Colon (tissue), 2 donors: ENCODE results near the gene PTPRE.

Experiments used
- FAIRE-seq: peaks from 2 replicates; lab custom pipeline; 2012; peaks lifted over from hg19 to GRCh38; lab: Jason Lieb, UNC
- donor health status: control.
- donor health status: control.

PTPRE gene

DNA sequence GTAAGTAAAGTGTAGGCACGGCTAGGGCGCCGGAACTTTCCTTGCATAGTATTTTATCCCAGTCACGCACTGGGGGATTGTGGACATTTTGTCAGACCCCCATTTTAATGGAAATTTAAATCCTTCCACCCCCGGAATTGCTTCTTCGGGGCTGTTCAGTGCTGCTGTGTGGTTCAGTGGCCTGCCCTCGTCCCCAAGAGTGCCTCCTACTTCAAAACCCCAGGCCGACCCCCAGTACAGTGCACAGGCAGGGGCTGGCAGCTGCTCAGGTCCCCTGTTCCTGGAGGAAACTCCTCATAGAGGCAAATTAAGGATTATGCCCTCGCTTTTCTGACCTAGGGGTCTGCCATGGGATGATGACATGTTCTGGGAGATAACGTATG lies 94.5 kb downstream of the PTPRE start:
- no peak for FAIRE-seq

DNA sequence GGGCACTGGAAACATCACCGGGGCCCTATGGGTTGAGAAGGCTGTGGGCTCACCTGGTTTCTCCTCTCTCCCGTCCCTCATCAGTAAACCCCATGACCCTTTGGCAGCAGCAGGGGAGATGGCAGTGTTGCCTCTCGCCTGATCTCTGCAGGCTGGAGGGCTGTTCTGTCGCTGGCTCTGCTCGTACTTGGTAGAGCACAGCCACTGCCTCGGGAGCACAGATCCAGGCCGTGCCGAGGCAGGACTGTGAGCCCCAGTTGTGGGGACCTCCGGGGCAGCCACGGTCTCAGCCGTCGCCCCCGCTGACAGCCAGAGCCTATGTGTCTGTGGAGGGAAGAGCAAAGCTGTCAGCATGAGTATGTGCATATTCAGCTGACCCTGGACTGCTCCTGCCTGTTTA lies 94.9 kb downstream of the PTPRE start:
- no peak for FAIRE-seq

DNA sequence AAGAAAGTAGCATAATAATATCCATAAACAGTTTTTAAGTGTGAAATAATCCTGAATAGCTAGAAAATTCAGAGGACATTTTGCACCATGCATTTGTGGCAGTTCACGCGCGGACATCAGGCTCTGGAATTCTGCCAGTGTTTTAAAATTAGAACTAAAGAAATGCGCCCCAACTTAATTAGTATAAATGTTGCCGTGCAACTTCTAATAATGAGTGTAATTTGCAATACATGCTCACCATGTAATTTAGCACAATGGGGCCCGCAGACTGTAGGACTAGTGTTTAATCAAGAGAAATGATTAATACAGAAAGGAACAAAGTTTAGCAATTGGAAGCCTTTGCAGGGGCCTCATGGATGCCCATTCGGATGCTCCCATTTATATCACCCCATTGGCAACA lies 96.6 kb downstream of the PTPRE start:
- FAIRE-seq: no peak

DNA sequence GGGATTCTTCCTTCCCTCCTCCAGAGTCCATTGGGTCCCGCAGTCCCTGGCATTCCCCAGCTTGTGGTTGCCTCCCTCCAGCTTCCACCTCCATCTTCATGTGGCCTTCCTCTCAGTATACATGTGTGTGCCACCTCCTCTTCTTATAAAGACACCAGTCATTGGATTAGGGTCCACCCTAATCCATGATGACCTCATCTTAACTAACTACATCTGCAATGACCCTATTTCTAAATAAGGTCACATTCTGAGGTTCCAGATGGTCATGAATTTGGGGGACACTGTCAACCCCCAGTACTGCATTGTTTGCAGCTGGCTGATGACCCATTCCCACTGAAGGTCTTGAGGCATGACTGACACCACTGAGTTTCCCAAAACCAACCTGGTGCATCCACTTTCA lies 99.0 kb downstream of the PTPRE start:
- no peak for FAIRE-seq

DNA sequence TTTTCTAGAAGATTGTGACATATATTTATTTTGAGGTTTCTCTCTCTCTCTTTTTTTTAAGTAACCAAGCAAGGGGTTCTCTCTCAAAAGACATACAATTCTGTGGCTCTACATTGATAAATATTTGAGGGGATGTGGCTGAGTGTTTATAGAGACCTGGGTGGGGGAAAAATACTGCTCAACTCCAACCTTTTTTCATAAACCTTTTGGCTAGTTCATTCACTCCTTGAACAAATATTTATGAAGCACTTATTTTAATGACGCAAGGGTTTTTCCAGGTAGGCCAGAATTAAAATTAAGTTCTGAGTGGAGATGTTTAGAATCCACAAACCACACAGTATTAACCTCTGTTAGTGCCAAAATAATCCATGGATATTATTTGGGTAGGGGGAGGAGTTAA lies 100.2 kb downstream of the PTPRE start:
- FAIRE-seq: no peak

DNA sequence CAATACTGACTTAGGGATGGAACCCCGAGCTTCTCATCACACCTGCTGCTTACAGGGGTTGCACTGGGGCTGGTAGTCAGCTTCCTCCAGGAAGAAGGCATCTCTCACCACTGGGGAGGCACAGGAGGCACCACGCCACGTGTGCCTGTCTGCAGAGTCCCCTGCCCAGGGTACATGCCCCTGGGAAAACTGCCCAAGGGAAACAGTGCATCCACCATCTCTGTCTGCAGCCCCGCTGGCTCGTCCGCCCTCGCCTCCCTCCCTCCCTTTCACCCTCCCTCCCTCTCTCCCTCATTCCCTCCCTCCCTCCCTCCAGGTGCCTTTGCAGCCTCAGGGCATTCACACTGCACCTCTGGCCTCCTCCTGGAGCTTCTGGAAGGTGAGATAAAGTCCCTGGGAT lies 101.1 kb downstream of the PTPRE start:
- no peak for FAIRE-seq

DNA sequence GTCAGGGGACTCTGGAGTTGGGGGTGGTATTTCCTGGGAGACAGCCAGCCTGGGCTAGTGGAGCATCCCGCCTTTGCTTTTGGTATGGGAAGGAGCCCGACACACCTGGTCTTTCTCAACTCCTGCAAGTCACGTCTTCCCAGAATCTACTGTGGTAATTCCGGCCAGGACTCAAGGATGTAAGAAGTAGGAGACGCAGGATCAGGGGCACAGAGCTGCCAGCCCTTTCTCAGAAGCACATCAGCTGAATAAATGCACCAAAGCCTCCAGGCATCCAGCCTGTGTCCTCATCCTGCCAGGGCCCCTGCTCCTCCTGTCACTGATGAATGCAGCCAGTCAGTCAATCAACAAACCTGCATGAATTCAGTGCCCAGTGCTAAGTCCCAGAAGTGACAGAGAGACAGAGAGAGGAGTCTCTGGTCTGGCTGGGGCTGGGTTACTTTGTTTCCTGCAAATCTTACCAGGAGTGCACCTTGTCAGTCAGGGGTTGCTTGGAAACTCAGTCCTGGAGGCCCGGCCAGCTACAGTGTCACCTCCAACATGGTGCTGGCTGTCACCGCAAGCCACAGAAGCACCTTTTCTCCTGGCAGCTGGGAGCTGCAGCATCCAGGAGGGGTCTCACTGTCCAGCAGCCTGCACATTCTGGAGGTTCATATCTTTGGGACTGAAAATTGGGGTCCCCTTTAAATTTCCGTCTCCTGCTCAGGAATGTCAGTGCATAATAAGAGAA lies 101.8 kb downstream of the PTPRE start:
- FAIRE-seq: no peak

DNA sequence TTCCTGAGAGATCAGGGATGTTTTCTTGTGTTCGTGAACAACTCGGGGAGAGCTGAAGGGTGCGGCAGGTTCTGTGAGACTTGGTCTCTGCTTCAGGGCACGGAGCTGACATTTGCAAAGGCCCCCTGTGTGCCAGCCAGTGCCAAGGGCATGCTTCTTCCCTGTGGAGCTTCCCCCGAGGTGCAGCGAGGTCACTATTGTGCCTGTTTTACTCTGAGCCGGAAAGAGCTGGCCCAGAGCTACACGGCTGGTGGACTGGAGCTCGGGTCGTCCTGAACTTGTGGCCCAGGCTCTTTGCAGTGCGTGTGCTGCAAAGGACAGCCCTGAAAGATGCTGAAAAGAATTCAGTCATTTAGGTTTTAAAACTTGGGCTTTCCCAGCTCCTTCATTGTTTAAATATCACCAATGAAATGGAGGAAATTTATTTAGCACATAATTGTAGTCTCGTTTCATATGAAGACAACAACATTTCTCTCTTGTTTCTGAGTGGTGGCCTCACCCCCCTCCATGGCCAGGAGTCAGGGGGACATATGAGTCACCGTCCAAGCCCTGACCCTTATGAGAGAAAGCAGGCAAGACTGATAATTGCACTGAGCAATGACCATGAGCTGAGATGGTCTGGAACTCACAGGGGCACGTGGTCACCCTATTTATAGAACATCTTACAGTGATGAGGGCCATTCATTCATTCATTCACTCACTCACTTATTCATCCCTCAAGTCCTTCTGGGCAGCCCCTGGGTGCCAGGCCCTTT lies 102.6 kb downstream of the PTPRE start:
- FAIRE-seq: no peak

DNA sequence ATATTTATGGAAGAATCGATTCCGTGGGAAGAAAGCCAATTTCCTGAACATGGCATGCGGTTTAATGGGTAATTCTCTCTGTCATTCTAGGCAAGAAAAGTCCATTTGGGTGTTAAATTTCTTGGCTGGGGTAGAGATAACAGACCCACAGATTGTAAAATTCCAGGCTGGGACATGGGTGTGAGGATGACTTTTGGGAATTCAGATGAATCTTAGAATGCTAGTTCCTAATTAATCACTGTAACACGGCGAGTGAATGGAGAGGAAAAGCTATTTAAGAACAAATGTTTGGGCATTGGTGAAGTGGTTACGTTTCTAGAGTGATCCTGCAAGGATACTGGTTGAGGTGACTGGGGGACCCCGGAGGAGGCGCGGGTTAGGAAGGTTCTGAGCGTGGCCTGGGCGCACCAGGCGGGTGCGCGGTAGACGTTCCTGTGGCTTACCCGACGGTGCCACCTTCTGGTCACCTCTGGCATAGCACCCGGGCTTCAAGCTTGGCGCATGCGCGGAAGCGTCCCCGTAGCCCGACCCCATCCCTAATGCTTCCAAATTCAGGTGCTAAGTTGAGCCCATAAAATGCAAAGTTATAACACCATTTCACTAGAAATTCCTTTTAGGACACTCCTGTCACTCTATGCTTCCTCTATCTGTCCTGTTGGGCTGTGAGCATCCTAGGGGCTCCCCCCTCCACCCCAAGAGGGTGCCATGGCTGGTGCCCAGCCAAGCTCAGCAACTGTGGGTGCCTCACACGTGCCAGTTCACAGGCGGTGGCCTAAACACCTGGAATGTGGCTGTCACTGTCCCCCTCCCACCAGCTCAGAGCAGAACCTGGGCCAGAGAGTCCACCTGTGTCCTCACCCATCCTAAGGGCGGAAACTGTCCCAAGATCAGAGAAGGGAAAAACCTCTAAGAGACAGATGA lies 104.4 kb downstream of the PTPRE start:
- no peak for FAIRE-seq

DNA sequence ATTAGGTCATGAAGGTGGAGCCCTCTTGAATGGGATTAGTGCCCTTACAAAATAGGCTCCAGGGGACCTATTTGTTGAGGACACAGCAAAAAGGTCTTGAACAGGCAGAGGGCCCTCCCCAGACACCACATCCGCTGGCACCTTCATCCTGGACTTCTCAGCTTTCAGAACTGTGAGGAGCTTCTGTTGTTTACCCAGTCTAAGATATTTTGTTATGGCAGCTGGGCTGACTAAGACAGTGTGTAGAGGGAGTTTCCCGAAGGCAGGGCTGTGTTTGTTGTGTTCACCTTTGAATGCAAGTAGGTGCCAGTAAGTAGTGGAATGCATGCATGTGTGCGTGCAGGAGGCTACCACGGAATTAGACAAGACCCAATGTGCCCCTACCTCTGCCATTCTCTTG lies 106.7 kb downstream of the PTPRE start:
- FAIRE-seq: no peak

DNA sequence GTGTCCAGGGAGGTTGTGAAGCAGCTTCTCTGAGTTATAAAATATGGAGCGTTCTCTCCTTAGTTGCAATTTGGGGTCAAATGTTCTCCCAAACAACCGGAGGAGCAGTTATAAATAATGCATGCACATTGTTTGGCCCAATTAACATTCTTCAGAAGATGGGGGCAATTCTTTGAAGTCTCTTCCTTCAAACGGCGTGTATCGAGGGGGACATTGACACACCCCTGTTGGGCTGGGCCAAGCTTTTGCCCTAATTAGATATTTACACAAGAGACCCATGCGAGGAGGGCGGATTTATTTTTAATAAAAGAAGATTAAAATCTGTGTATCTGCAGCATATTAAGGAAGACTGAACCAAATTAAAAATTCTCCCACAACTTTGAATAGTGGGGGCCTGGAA lies 107.3 kb downstream of the PTPRE start:
- no peak for FAIRE-seq

DNA sequence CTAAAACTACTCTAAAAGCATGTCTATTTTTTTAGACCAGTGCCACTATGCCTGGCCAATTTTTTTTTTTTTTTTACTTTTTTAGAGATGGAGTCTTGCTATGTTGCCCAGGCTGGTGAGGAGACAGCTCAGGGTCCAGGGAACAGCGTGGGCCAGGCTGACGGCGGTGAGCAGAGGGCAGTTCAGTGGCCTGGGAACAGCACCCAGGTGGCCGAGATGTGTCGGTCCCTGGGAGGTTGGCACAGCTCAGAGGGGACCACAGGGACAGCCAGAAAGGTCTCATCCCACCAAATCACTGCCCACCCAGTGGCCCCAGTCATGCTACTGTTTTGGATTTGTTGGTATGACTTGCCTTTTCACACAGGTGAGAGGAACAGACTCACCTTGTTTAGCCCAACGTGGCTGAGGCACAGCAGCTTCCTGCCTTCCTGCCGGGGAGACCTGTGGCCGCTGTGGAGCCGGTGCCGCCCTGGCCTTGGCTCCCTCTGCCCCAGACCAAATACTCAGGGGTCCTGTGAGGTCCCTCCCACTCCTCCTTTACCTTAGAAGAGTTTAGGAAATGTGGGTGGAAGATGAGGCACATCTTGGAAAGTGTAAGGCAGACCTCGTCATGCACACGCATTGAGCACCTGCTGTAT lies 109.6 kb downstream of the PTPRE start:
- FAIRE-seq: no peak

DNA sequence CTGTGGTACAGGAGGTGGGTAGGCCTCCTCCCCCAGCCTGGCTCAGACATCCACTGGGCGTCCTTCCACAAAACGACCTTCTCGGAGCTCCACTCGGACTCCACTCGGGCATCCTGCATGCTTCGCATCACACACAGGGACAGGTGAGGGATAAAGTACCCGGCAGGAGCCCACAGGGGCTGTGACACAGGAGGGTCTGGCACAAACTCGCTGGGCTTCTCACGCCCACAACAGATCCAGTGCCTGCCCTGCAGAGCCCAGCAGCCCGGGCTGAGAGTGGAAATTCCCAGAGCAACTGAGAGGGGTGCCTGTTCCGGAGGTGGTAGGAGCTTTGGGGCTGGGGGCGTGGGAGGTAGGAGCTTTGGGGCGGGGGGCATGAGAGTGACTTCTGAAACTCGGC lies 110.9 kb downstream of the PTPRE start:
- FAIRE-seq: no peak

DNA sequence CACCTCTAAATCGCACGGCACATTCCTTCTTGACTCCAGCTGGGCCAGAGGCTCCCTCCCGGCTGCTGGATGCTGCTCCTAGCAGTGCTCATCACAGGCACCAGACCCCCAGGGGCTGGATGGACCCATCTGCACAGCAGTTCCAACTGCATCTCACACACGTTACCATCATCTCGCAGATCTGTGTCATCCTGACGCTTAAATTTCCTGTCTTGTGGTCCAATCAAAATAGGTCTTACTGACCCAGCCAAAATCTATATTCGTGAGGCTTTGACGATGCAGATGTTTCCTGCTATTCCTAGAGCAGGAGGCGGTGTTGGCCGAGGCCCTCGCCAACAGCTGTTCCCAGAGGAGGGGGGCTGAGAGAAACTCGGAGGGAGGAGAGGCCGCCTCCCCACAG lies 111.3 kb downstream of the PTPRE start:
- FAIRE-seq: no peak

DNA sequence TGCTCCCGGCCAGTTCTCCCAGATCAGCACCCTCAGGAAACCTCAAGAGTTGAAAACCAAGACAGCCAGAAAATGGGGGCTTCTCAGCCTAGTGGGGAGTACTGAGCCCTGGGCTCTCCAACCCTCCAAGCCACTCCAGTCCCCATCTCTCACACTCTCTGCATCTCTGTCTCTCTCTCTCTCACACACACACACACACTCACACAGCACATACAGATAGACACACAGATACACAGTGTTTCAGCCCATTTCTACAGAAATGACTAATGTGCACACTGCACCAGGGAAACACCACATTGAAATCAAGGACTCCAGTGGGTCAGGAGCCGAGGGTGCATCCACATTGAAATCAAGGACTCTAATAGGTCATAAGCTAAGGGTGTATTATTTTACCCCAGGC lies 111.8 kb downstream of the PTPRE start:
- no peak for FAIRE-seq

DNA sequence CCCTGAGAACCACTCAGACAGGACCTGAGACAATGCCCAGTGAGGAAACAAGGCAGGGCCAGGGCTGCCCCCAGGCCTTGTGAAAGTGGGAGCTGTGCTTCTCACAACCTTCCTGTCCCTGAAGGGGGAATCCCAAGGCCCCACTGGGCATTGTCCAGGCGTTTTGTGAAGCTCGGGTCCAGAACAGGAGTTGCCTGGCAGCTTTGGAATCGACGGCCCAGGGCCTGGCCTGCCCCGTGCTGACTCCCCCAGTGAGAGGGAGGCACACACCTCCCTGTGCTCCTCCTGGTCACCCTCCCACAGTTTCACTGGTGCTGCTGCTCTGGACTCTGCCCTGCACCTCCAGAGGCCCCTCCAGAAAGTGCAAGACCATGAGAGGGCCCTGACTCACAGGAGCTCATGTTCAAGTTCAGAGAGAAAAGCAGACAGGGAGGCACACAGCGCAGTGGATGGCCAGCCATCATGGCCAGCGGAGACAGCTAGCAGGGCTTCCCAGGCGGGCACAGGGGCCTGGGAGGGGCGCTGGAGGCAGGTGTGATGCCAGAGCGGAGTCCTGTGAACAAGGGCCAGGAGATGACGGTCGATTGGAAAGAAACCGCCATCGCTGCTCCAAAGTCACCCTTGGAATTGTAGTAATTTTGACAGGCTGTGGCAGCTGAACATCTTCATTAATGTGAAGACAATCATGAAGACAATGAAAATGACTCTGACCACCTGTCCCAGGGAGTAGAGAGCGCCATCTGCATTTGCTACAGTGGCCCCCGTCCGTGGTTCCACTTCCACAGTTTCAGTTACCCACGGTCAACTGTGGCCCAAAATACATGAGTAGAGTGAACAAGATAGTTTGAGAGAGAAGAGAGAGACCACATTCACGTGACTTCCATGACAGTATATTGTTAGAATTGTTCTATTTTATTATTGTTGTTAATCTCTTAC lies 115.6 kb downstream of the PTPRE start:
- FAIRE-seq: no peak

DNA sequence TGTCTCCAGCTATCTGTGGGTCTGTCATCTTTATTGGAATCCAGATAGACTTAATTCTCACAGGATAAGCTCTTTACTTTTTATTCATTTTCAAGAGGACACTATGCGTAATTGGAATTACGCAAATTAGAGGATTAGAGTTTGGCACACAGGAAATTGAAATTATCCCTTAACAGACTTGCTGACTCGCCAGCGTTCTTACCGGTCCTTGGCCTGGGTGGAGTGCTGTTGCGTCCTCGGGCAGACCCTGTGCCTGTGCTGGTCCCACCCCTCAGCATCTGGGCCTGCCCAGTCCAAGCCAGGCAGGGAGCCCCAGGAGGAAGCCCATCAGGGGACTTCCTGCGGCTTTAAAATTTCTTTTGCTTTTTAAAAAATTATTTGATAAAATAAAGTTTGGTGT lies 117.5 kb downstream of the PTPRE start:
- no peak for FAIRE-seq

DNA sequence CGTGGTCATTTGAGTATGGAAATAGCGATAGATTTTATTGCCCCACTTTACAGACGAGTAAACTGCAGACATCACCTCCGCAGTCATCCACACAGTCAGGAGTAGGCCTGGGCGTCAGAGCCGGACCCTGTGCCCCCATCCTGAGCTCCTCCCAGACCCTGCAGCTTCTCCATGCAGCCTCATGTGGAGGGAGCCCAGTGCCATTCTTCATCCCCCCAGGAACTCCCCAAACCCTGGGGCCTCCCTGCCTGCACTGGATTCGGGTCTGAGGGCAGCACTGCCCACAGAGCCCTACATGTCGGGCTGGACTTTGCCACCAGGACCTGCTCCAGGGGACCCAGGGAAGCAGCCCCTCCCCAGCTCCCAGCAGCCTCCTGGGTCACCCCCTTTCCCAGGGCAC lies 118.5 kb downstream of the PTPRE start:
- FAIRE-seq: no peak

DNA sequence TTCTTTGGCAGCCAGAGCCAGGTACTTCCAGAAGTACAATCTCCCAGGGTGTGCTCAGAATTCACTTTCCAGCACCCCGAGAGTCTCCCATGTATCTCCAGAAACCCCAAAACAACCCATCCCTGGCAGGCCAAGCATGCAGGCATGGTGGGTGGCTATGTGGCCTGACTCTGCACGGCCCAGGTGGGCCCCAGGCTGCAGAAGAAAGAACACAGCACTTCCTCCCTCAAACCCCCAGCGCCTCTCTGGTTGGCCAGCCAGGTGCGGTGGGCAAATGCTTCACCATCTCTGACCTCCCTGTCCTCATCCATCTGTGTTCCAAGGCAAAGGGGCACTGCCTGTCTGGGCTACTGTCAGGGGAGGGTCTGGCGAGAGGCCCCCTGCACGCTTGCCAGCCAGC lies 119.0 kb downstream of the PTPRE start:
- no peak for FAIRE-seq

DNA sequence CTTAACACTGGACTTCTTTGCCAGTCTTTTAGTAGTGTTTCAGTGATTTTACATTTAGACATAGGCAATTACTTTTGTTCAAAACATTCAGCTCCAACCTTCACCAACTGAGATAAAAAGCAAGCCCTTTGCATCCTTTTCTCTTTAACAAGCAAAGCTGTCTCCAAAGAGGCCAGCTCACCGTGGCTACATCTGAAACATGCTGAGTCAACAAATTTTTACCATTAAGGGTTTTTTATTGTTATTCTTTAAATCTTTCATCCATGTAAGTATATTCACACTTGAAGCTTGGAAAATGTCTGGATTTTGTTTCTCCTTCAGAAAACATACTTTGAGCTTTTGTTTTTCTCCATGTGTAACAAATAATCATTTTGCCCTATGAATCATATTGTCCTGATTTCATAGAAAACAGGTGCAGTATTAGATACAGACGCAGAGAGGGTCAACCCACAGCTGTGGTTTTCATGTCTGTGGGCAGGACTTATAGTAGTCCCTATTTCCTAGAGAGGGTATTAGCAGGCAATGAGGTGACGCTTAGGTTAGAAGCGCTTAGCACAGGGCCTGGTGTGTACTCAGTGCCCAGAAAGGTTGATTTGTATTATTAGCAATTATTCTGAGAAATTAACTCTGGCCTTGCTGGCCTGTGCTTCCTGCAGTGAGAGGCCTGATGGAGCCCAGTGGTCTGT lies 119.9 kb downstream of the PTPRE start:
- no peak for FAIRE-seq

DNA sequence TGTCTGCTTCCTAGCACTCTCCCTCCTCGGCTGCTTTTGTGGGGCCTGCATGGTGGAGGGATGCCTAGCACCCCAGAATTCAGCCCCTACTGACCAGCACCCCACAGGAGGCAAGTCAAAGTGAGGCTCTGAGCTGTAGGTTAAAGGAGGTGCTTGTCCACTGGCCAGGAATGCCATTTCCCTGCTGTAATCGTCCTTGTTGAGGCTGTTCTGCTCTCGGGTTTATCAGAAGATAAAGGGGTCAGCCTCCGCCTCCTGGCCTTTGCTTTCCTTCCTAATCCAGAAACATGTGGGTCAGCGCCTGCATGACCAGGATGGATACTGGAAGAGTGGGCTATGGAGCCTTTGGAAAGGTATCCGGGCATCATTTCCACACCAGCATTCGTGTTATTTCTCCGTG lies 120.4 kb downstream of the PTPRE start:
- FAIRE-seq: no peak
